DOHH2 (cell line): ENCODE results near the gene MUC12.

Experiments
- H3F3A ChIP-seq: fragments of 200-600 bp; sonication (generic), shearing (Covaris generic); 2 replicates; pipeline ENCODE4 v1.6.0; 2016; ENCODE audit warnings: antibody characterized with exemption, mild to moderate bottlenecking; ENCODE audit not compliant: control insufficient read depth, insufficient read depth
- H3K27ac ChIP-seq: fragments of 200-600 bp; sonication (generic); 2 replicates; pipeline ENCODE4 v1.5.1; 2014; ENCODE audit warnings: low read depth, mild to moderate bottlenecking, low read length, moderate library complexity
- H3K27me3 ChIP-seq: fragments of 200-600 bp; sonication (generic); 2 replicates; pipeline ENCODE4 v1.6.1; 2014; ENCODE audit warnings: mild to moderate bottlenecking, low read length, mixed read lengths; ENCODE audit not compliant: control insufficient read depth
- H3K36me3 ChIP-seq: fragments of 200-600 bp; sonication (generic); 2 replicates; pipeline ENCODE4 v1.6.1; 2014; ENCODE audit warnings: mild to moderate bottlenecking, low read length, moderate library complexity, mixed read lengths; ENCODE audit not compliant: control insufficient read depth
- H3K4me1 ChIP-seq: fragments of 200-600 bp; sonication (generic); 2 replicates; pipeline ENCODE4 v1.6.1; 2014; ENCODE audit warnings: mild to moderate bottlenecking, low read length, mixed read lengths; ENCODE audit not compliant: control insufficient read depth
- H3K4me2 ChIP-seq: fragments of 200-600 bp; sonication (generic); 2 replicates; pipeline ENCODE4 v1.6.0; 2014; ENCODE audit warnings: mild to moderate bottlenecking, low read length, moderate library complexity
- H3K4me3 ChIP-seq: fragments of 200-600 bp; sonication (generic); 2 replicates; pipeline ENCODE4 v1.5.1; 2014; ENCODE audit warnings: mild to moderate bottlenecking, low read length, mixed read lengths
- H3K79me2 ChIP-seq: fragments of 200-600 bp; sonication (generic); 2 replicates; pipeline ENCODE4 v1.6.1; 2014; ENCODE audit warnings: mild to moderate bottlenecking, low read length, mixed read lengths; ENCODE audit not compliant: control insufficient read depth
- H3K9me2 ChIP-seq: fragments of 200-600 bp; sonication (generic); replicated peaks from 2 replicates; pipeline ENCODE4 v1.6.1; 2014; ENCODE audit warnings: mild to moderate bottlenecking, low read length, mixed read lengths; ENCODE audit not compliant: control insufficient read depth
- H3K9me3 ChIP-seq: fragments of 200-600 bp; sonication (generic); 2 replicates; pipeline ENCODE4 v1.6.1; 2014; ENCODE audit warnings: antibody characterized with exemption, low read length, mixed read lengths; ENCODE audit not compliant: control insufficient read depth, insufficient read depth
- H4K20me1 ChIP-seq: fragments of 200-600 bp; sonication (generic); 2 replicates; pipeline ENCODE4 v1.6.0; 2014; ENCODE audit warnings: low read depth, mild to moderate bottlenecking, antibody characterized with exemption, low read length, moderate library complexity; ENCODE audit not compliant: control insufficient read depth, insufficient read depth
- EZH2phosphoT487 ChIP-seq: fragments of 200-600 bp; sonication (generic); IDR thresholded peaks from 2 replicates; pipeline ENCODE4 v1.6.1; 2017; ENCODE audit warnings: borderline replicate concordance, mild to moderate bottlenecking, antibody characterized with exemption, low read length, moderate library complexity, mixed read lengths
- TF ChIP-seq, protein P1 (sequence below): fragments of 200-600 bp; sonication (generic); IDR thresholded peaks from one replicate; pipeline ENCODE4 v1.5.1; 2014; ENCODE audit warnings: antibody characterized with exemption, mild to moderate bottlenecking, low read depth, low read length; ENCODE audit not compliant: poor library complexity, severe bottlenecking

Gene MUC12

DNA sequence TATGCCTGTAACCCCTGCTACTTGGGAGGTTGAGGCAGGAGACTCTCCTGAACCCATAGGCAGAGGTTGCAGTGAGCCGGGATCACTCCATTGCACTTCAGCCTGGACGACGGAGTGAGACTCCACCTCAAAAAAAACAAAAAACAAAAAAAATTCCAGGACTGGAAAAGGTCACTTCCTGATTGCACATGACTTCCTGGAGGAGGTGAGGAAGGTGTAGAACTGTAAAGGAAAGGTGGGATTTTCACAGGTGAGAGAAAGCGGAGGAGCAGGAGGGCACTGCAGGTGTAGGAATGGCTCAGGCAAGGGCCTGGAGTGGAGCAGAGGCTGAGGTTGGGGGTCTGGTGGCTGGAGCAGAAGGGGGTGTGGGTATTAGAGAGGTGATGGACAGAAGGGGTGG lies 23.3 kb upstream of the MUC12 start:
- TF ChIP-seq, protein P1, sequence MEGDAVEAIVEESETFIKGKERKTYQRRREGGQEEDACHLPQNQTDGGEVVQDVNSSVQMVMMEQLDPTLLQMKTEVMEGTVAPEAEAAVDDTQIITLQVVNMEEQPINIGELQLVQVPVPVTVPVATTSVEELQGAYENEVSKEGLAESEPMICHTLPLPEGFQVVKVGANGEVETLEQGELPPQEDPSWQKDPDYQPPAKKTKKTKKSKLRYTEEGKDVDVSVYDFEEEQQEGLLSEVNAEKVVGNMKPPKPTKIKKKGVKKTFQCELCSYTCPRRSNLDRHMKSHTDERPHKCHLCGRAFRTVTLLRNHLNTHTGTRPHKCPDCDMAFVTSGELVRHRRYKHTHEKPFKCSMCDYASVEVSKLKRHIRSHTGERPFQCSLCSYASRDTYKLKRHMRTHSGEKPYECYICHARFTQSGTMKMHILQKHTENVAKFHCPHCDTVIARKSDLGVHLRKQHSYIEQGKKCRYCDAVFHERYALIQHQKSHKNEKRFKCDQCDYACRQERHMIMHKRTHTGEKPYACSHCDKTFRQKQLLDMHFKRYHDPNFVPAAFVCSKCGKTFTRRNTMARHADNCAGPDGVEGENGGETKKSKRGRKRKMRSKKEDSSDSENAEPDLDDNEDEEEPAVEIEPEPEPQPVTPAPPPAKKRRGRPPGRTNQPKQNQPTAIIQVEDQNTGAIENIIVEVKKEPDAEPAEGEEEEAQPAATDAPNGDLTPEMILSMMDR = no peak
- no peak for TF ChIP-seq EZH2phosphoT487
- Histone ChIP-seq H3K79me2 (no peaks in the 10 kb centered on the region), H3K4me1 (no peaks in the 10 kb centered on the region), H3F3A (no peaks in the 10 kb centered on the region), H3K9me3 (no peaks in the 10 kb centered on the region), H3K27ac (no peak overlapping the region), H3K9me2 (no peaks in the 10 kb centered on the region), H3K36me3 (no peaks in the 10 kb centered on the region), H3K4me3 (no peak overlapping the region), H3K27me3 (peaks cover 22% of the 10 kb centered on the region), H4K20me1 (no peaks in the 10 kb centered on the region), H3K4me2 (no peak overlapping the region)

DNA sequence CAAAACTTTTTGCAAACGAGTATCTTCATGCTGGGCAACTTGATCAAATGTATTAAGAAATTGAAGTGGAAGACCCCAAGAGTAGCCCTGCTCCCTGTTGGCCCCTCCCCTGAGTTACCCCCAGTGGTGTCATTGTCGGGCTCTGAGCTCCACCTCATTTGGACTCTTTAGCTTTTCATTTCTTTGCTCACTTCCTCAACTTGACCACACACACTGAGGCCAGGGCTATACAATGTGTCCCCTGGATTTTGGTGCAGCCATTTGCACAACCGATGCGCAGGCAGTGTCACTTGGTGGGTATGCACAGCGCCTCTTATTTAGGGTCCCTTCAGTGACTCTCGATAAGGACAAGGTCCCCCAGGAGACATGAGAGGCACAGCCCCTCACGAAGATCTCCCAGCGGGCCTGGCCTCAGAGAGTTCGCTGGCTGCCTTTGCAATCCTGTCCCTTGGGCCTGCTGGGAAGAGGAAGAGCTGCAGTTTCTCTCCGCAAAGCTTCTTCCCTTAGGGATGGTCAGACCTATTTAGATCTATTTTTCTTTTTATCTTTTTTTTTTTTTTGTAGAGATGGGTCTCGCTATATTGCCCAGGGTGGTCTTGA lies 22.5 kb upstream of the MUC12 start:
- Histone ChIP-seq H3K9me3 (no peaks in the 10 kb centered on the region), H3K27me3 (peaks cover 28% of the 10 kb centered on the region), H3K79me2 (no peaks in the 10 kb centered on the region), H3K4me3 (no peak overlapping the region), H3K27ac (no peak overlapping the region), H3K4me1 (no peaks in the 10 kb centered on the region), H3F3A (no peaks in the 10 kb centered on the region), H3K9me2 (no peaks in the 10 kb centered on the region), H3K36me3 (no peaks in the 10 kb centered on the region), H4K20me1 (no peaks in the 10 kb centered on the region), H3K4me2 (no peak overlapping the region)
- TF ChIP-seq, protein P1 = no peak
- TF ChIP-seq EZH2phosphoT487 = no peak

DNA sequence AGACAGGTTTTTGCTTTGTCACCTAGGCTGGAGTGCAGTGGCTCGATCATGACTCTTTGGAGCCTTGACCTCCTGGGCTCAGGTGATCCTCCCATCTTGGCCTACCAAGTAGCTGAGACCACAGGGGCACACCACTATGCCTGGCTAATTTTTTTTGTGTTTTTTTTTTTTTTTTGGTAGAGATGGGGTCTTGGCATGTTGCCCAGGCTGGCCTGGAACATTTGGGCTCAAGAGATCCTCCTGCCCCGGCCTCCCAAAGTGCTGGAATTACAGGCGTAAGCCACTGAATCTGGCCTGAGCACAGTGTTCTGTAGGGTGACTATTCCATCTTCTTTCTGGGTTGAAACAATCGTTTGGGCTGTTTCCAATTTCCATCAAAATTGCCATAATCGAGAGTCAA lies 21.6 kb upstream of the MUC12 start:
- no peaks in the 10 kb centered on the region for H3K9me3 ChIP-seq
- H3K4me1 ChIP-seq = no peaks in the 10 kb centered on the region
- H3F3A ChIP-seq = no peaks in the 10 kb centered on the region
- H3K4me3 ChIP-seq = no peak overlapping the region
- H4K20me1 ChIP-seq = no peaks in the 10 kb centered on the region
- H3K27me3 ChIP-seq = peaks cover 31% of the 10 kb centered on the region
- no peaks in the 10 kb centered on the region for H3K9me2 ChIP-seq
- no peaks in the 10 kb centered on the region for H3K79me2 ChIP-seq
- H3K36me3 ChIP-seq = no peaks in the 10 kb centered on the region
- no peak overlapping the region for H3K4me2 ChIP-seq
- no peak for TF ChIP-seq EZH2phosphoT487
- TF ChIP-seq, protein P1 = no peak
- no peak overlapping the region for H3K27ac ChIP-seq
